Sciatic nerve (tissue), 2 donors: ENCODE results near the gene XRN1. TPM values are rescaled to one million over a fixed set of nuclear protein-coding genes. Genes with fewer than 3 reads are reported as not detected.
A peak's percentile ranks its signal among the peaks of the same experiment; 100 is the strongest.
"Not testable (repeated sequence)": the region's sequence is repeated elsewhere in the genome, so short reads cannot be mapped to it uniquely, and the experiment has no call there.

Experiments
- ATAC-seq: fragments of 200-7000 bp; cut with Tn5 transposase; one replicate; pipeline ENCODE4 v1.9.1; 2020; ENCODE audit warnings: mild to moderate bottlenecking, moderate library complexity
- DNase-seq: peaks from one replicate; pipeline ENCODE4 v3.0.0-alpha.2; 2020; ENCODE audit warnings: low spot score
- intact Hi-C: fragments of 100-400 bp; cut with DNase I; formaldehyde crosslinking; loops from one replicate; pipeline ENCODE4 v1.14.2; 2022
- total RNA-seq: library from RNA; stranded (reverse); fragmentation: NEBNext Ultra II Directional; extraction: Animal tissue kit (Norgen Biotek cat#: 25700); gene quantifications from one replicate; pipeline ENCODE4 v1.2.1, GENCODE V29; 2021
- donor health status: DM: no; HTN: no; CAD: no.
- donor health status: DM: no; HTN: no; CAD: no.

XRN1 gene
- total RNA-seq: 72.8 TPM

GRCh38 chr3:142447852-142448823 lies at the start of gene XRN1:
Gene XRN1, minus strand, starts transcription at chr3:142448037. Its CDS starts 93 bp downstream, at chr3:142447944.
- intact Hi-C loops: no loop called here

GRCh38 chr3:142495103-142495502 lies 47.3 kb upstream of the XRN1 start:
- ATAC-seq (no peak), DNase-seq (no peak)
- intact Hi-C loops: no loop called here

More at GRCh38 chr3:142447852-142448823, at the start of gene XRN1:
- DNase-seq: peak; percentile 96
- ATAC-seq: peak; percentile 100

- DNase-seq (no peak), ATAC-seq (no peak)
- intact Hi-C loops: no loop called here
Measured at GRCh38 chr3:142492184-142492583, 44.3 kb upstream of the XRN1 start.

GRCh38 chr3:142489572-142490323 lies 41.9 kb upstream of the XRN1 start:
- intact Hi-C loops: no loop called here
- no peak for DNase-seq
- ATAC-seq: no peak

GRCh38 chr3:142484912-142485435 lies 37.1 kb upstream of the XRN1 start:
- no peak for ATAC-seq
- intact Hi-C loops: no loop called here
- no peak for DNase-seq

- DNase-seq (no peak), ATAC-seq (no peak)
- intact Hi-C loops: no loop called here
Measured at GRCh38 chr3:142481196-142481595, 33.4 kb upstream of the XRN1 start.

GRCh38 chr3:142470826-142471225 lies 23.0 kb upstream of the XRN1 start:
- intact Hi-C loops: no loop called here
- ATAC-seq (no peak), DNase-seq (no peak)

GRCh38 chr3:142468456-142468855 lies 20.6 kb upstream of the XRN1 start:
- DNase-seq: no peak
- intact Hi-C loops: loop anchor here (10.0 kb wide), 1 partner anchor 1684 kb away; no protein-coding TSS in a partner anchor
- no peak for ATAC-seq

GRCh38 chr3:142467768-142468167 lies 19.9 kb upstream of the XRN1 start:
- intact Hi-C loops: loop anchor here (10.0 kb wide), 1 partner anchor 1683 kb away; no protein-coding TSS in a partner anchor
- no peak for DNase-seq
- no peak for ATAC-seq

- ATAC-seq (no peak), DNase-seq (no peak)
- intact Hi-C loops: loop anchor here (10.0 kb wide), 1 partner anchor 1676 kb away; no protein-coding TSS in a partner anchor
Measured at GRCh38 chr3:142460689-142461088, 12.9 kb upstream of the XRN1 start.

- intact Hi-C loops: loop anchor here (10.0 kb wide), 1 partner anchor 1675 kb away; no protein-coding TSS in a partner anchor
- DNase-seq (no peak), ATAC-seq (no peak)
Measured at GRCh38 chr3:142459929-142460328, 12.1 kb upstream of the XRN1 start.

- DNase-seq (no peak), ATAC-seq (no peak)
- intact Hi-C loops: no loop called here
Measured at GRCh38 chr3:142459096-142459495, 11.3 kb upstream of the XRN1 start.

GRCh38 chr3:142450881-142451280 lies 3.0 kb upstream of the XRN1 start:
- DNase-seq: no peak
- intact Hi-C loops: no loop called here
- no peak for ATAC-seq

- intact Hi-C loops: no loop called here
- ATAC-seq: no peak
- no peak for DNase-seq
Measured at GRCh38 chr3:142450189-142450588, 2.4 kb upstream of the XRN1 start.

- DNase-seq (peak; percentile 63), ATAC-seq (peak; percentile 69)
- intact Hi-C loops: no loop called here
Measured at GRCh38 chr3:142447301-142447851, 461 bp downstream of the XRN1 start.

GRCh38 chr3:142445816-142446254 lies 2.0 kb downstream of the XRN1 start:
- intact Hi-C loops: no loop called here
- ATAC-seq (no peak), DNase-seq (no peak)

- DNase-seq (no peak), ATAC-seq (no peak)
- intact Hi-C loops: no loop called here
Measured at GRCh38 chr3:142444343-142444742, 3.5 kb downstream of the XRN1 start.

GRCh38 chr3:142443060-142443459 lies 4.8 kb downstream of the XRN1 start:
- intact Hi-C loops, DNase-seq, ATAC-seq: not testable (repeated sequence)
